GM18520 (cell line): ENCODE data around the gene BANP.

ENCODE experiments used
- ATAC-seq: cut with Tn5 transposase; IDR thresholded peaks from one replicate; pipeline ENCODE4 v1.9.1; 2021; ENCODE audit not compliant: unreplicated experiment

The BANP gene

GRCh38 chr16:87948735-87949070, 2.5 kb upstream of the BANP start:
- no peak for ATAC-seq

GRCh38 chr16:87949071-87949744, 2.0 kb upstream of the BANP start:
- no peak for ATAC-seq

DNA sequence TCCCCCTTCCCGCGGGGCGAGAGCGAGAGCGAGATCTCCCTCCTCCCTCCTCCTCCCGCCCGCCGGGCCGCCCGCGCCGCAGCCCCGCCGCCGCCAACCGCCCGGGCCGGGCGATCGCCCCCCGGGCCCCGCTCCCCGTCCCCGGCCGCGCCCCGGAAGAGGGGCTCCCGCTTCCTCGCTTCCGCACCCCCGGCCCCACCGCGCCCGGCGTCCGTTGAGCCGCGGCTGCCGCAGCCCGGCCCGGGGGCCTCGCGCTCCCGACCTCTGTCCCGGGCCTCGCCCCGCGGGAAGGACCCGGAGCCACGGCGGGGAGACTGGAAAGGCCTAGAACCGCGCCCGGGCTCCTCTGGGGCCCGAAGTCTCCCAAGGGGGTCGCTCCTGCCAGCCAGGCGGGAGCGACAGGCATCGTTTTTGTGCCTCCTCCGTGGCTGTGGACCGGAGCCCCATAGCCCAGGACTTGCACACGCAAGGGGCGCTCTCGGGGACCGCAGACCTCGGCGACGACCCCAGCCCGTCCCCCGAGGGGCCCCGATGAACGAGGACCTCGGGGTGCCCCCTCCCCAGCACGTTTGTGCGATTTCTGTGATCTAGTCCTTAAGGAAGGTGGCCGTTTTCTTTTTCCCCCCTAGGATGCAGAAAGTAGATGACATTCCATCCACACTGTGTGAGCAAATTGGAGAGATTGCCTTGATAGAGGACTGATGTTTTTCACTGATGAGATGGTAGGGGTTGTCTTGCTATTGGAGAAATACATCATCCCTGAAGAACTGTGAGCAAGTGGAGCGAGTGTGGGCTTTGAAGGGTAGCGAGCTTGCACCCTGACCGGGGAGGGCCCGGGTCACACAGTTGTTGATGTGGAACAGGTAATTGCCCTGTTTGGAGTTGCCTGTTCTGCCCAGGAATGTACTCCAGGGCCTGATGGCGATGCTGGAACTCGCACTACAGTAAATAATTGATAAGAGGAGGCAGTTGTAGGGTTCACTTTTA, 611 bp downstream of the BANP start:
- ATAC-seq: no peak

DNA sequence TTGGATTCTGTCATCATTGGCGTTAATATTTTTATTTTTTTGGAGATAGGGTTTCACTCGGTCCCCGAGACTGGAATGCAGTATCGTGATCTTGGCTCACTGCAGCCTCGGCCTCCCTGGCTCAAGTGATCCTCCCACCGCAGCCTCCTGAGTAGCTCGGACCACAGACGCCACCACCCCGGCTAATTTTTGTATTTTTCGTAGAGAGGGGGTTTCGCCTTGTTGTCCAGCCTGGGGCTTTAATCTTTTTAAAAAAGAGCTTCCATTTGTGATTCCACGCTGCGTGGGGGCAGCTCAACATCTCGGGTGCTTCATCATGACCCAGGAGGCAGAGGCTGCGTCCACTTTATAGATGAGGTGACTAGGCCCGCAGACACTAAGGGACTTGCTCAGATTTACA, 1.5 kb downstream of the BANP start:
- no peak for ATAC-seq

DNA sequence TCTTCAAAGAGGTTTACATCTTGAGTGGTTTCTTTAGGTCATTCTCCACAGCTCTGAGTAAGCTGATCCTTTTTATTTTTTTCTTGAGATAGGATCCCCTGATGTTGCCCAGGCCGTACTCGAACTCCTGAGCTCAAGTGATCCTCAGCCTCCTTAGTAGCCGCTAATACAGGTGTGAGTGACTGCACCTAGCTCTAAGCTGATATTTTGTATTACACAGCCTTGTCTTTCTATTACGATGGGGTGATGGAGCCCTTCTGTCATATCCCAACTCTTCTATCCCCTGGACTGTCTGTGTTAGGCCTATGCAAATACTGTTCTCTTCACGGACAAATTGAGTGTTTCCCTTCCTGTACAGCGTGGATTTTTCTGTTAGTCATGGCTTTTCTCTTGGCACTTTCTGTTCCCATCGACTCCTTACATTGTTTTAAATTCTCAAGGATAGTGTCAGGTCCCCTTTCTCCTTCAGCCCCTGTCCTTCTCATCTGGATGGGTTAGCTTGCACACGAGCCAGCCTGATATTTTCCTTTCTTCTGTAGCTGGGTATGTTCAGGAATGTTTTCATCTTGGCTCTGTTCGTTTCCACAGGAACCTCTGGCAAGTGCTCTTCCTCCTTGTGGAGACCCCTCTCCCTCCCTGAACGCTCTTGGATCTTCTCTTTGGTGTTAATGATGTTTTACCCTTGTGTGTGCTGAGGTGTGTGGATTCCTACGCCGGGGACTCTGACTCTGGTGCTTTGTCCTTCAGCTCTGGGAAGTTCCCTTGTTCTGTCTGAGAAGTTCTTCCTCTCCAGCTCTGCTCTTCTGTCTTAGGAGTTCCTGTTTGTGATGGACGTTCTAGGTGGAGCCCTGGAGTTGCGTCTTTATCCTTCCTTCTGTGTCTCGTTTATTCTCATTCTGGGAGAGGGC, 2.3 kb downstream of the BANP start:
- no peak for ATAC-seq

GRCh38 chr16:87954361-87954760, 3.1 kb downstream of the BANP start:
- no peak for ATAC-seq

- ATAC-seq: no peak
Measured at GRCh38 chr16:87954826-87955225, 3.6 kb downstream of the BANP start.

DNA sequence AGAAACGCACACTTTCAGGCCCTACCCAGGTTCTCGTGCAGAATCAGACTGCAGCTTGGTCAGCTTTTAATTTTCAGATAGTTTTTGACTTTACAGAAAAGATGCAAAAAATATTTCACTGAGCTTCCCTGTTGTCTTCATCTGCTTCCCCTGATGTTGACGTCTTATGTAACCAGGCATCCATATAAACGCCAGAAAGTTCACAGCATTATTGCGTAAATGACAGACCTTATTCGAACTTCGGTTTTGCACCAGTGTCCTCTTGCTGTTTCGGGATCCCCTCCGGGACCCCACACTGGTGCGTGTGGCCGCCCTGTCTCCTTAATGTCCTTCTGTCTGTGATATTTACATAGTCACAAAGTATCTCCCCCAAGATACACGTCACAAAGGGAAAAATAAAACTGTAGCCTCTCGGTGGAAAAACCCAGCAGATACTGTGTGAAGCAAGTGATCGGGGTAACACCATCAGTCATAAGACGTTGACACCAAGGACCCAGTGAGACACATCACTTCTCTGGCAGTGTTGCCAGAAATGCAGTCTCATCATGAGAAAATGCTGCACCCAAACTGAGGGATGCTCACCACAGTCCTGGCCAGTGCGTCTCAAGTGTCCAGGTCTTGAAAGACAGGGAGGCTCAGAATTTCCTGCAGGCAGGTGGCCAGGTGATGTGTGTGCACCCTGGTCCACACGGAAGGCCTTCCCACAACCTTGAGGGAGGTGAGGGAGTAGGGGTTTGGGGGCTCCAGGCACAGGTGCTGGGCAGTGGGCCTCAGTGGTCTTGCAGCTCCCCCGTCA, 4.3 kb downstream of the BANP start:
- no peak for ATAC-seq

DNA sequence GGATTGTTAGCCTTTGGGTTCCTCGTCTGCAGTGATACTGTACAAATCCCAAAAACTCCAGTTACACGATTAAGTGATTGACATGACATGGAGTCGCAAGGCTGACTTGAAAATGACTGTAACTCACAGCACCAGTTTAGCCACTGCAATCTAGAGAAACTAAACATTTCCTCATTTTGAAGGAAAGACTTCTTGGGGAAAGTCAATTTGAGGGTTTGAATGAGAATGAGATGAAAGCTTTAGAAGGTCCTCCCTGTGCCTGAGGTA, 4.8 kb downstream of the BANP start:
- ATAC-seq: no peak

DNA sequence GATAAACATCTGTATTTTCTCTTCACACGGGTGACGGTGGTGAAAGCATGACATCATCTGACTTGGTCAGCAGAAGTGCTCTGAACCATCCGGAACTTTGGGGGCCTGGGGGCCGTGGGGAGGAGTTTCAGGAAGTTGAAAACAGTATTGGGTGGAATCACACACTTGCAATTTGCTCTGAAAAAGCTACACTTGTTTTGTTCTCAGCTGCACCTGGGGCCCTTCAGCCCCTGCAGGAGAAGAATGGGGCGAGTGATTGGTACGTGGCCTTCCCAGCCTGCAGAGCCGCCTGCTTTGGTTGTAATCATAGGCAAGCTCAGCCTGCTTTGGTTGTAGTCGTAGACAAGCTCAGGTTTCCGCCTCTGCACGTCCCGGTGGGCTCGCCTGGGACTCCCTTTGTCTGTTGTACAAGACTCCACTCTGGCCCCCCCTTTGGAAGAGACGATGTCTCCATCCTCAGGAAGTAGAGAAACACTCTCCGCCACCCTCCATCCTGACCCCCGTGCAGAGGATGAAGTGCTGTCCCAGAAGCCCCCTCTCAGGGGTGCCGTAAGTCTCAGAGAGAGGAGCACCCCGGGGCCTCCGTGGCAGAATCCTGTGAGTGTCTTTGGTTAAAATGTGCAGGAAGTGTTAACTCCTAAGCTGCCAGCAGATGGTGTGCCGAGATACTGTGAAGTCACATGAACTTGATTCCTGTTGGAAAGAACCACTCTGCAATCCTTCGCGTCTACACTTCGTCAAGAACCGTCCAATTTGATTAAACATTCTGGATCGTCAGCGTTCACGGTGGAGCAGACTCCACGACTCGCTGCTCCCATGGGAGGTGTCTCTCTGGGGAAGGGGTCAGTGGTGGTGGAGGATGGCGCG, 5.4 kb downstream of the BANP start:
- no peak for ATAC-seq

DNA sequence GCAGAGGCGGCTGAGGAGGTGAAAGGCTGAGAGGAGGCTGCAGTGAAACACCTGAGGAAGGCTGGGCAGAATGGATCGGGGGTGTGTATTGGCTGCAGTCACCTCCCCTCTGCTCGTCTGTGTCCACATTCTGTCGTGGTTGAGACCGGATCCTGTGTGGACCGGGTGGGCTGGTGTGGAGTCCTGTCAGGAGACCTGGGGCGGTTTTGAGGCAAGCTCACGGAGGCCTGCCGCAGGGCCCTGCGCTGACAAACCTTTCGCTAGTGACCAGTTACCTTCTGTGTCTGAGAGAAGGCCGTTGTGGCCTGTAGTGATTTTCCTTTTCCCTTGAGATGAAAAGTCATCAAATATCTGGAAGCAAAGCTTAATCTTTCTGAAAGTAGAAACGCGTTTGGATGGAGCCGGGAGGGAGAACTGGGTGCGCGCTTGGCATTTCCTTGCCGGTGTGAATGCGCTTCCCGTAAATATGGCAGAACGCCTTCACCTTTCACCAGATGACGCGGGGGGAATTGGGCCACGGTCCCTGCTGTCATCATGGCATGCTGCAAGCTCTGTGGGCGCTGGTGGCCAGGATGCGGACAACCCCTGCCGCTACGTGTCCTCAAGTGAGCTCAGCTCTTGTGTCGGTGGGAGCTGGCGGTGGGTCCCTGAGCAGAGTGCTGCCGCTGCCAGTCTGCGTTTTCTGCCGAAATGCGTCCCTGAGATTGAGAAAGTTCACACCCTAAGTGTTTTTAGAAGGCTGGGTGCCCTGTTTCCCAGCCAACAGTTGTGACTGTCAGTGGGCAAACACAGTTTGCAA, 6.3 kb downstream of the BANP start:
- no peak for ATAC-seq

DNA sequence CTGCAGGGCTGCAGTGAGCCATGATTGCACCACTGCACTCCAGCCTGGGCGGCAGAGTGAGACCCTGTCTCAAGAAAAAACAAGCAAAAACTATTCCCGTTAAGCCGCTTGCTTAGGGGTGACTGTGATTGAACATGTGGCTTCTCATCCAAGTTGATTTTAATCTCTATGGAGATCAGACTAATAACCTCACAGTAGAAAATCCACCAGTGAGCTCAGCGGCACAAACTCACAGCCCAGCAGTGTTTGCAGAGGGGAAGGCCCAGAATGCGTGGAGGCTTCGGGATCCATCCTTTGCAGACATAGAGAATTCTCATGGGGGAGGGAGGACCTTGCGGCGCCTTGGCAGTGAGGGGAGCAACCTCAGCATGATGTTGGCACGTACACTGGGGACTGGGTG, 7.4 kb downstream of the BANP start:
- no peak for ATAC-seq

- ATAC-seq: no peak
Measured at GRCh38 chr16:87959391-87959990, 8.3 kb downstream of the BANP start.

- no peak for ATAC-seq
Measured at GRCh38 chr16:87960296-87960695, 9.1 kb downstream of the BANP start.

DNA sequence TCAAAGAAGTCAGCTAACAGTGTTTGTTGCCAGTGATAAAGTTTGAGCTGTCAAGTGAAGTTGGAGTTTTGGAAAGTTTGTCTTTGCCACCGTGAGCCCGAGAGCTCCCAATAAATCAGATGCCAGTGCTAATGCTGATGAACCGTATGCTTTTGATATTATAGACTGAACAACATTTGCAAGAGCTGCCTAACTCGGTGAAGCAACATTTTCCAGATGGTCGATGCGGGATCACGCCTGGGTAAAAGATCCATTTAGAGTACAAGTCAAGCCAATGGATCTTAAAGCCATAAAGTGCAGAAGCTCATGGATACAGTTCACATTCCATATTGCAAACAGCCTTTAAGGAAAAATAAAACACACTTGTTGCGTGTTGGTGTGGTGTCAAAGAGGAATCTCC, 9.6 kb downstream of the BANP start:
- no peak for ATAC-seq

DNA sequence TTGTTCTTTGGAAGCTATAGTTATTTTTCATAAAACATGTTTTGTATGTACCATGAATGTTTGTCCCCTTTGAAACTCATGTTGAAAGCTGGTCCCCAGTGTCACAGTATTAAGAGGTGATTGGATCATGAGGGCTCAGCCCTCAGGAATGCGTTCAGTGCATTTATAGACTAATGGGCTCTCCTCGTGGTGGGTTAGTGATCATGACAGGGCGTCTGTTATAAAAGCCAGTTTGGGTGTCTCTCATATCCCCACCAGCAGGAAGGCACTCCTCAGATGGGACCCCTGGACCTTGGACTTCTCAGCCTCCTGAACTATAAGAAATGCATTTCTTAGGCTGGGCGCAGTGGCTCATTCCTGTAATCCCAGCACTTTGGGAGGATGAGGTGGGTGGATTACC, 10.4 kb downstream of the BANP start:
- ATAC-seq: no peak

GRCh38 chr16:87963400-87963799, 12.2 kb downstream of the BANP start:
- ATAC-seq: no peak

GRCh38 chr16:87964049-87964659, 12.9 kb downstream of the BANP start:
- ATAC-seq: no peak
